Measurements from ENCODE around the gene CLASP1.
"Not testable (repeated sequence)": the region's sequence is repeated elsewhere in the genome, so short reads cannot be mapped to it uniquely, and the experiment has no call there.

Gene CLASP1

DNA sequence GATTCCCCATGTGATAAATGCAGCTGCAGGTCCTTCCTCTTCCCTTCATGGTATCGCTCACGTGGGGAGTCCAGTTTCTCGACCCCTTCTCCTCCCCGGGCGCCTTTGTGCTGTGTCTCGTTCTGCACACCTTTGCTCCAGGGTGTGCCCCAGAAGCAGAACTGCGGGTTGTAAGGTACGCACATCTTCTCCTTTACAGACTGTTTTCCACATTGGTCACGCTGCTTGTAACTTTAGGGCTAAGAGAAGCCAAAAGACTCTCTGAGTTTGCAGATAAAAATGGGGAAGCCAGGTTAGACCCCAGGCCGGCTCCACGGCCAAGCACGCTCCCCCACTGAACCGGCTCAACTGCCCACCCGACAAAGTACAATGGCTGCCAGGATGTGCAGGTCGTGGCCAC, 318.3 kb downstream of the CLASP1 start:
- TF ChIP-seq, protein P1, sequence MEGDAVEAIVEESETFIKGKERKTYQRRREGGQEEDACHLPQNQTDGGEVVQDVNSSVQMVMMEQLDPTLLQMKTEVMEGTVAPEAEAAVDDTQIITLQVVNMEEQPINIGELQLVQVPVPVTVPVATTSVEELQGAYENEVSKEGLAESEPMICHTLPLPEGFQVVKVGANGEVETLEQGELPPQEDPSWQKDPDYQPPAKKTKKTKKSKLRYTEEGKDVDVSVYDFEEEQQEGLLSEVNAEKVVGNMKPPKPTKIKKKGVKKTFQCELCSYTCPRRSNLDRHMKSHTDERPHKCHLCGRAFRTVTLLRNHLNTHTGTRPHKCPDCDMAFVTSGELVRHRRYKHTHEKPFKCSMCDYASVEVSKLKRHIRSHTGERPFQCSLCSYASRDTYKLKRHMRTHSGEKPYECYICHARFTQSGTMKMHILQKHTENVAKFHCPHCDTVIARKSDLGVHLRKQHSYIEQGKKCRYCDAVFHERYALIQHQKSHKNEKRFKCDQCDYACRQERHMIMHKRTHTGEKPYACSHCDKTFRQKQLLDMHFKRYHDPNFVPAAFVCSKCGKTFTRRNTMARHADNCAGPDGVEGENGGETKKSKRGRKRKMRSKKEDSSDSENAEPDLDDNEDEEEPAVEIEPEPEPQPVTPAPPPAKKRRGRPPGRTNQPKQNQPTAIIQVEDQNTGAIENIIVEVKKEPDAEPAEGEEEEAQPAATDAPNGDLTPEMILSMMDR (IDR thresholded peaks at IDR 0.05; ENCODE audit: insufficient read depth, low read depth, low read length, missing control alignments), result no peak
- no peak for DNase-seq (ENCODE audit: low read depth)
- H3K4me3 ChIP-seq (ENCODE audit: low read length), result no peak overlapping the region

DNA sequence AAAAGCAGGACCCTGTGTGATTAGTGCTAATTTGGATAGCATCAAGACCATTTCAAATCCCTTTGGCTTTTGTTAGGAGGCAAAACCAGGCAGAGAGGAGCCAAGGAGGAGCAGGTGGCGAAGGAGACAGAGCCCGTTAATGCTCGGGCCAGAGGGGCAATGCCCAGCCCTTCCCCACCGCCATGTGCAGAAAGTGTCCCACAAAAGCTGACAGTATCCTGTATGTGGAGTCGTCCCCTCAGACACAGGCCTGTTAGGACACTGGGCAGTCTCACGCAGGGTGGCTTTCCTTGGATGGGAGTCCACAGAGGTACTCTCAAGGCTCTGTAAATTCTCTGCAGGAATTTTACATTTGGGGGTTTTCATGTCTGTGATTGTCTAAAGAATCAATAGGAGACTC, 319.5 kb downstream of the CLASP1 start:
- no peak overlapping the region for H3K4me3 ChIP-seq (ENCODE audit: low read length)
- TF ChIP-seq, protein P1 (IDR thresholded peaks at IDR 0.05; ENCODE audit: insufficient read depth, low read depth, low read length, missing control alignments), result no peak
- DNase-seq (ENCODE audit: low read depth), result no peak

DNA sequence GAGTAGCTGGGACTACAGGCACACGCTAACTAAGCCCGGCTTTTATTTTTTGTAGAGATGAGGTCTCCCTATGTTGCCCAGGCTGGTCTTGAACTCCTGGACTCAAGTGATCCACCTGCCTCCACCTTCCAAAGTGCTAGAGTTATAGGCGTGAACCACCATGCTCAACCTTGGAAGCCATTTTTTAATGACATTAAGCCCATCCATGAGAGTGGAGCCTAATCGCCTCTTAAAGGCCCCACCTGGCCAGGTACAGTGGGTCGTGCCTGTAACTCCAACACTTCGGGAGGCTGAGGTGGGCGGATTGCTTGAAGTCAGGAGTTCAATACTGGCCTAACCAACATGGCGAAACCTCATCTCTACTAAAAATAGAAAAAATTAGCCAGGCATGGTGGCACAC, 322.6 kb downstream of the CLASP1 start:
- H3K4me3 ChIP-seq (ENCODE audit: low read length), result no peak overlapping the region
- no peak for DNase-seq (ENCODE audit: low read depth)
- TF ChIP-seq, protein P1 (IDR thresholded peaks at IDR 0.05; ENCODE audit: insufficient read depth, low read depth, low read length, missing control alignments), result no peak

DNA sequence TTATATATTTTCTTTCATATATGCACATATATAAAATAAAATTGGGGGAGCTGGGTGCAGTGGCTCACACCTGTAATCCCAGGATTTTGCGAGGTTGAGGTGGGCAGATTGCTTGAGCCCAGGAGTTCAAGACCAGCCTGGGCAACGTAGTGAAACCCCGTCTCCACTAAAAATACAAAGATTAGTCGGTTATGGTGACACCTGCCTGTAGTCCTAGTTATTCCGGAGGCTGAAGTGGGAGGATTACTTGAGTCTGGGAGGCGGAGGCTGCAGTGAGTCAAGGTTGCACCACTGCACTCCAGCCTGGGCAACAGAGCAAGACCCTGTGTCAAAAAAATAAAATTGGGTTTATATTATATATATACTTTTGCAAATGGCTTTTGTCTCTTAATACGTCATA, 324.7 kb downstream of the CLASP1 start:
- no peak for DNase-seq (ENCODE audit: low read depth)
- no peak overlapping the region for H3K4me3 ChIP-seq (ENCODE audit: low read length)

DNA sequence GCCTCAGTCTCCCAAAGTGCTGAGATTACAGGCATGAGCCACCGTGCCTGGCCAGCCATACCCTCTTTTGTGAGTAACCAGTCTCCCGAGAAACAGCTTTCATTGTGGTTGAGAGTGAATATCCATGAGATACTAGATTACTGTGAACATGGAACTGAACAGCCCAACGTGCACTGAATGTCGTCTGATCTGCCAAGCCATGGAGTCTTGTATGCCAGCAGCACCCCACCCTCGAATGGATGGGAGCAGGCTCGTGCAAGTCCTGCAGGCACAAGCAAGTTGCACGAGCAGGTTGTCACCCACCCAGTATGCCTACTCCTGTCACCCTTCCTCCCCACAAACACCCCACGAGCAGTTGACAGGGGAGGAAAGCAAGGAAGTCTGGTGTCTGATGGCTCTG, 327.8 kb downstream of the CLASP1 start:
- DNase-seq (ENCODE audit: low read depth), result no peak

More for the DNA sequence above, 324.7 kb downstream of the CLASP1 start:
- TF ChIP-seq, protein P1 (IDR thresholded peaks at IDR 0.05; ENCODE audit: insufficient read depth, low read depth, low read length, missing control alignments), result no peak

DNA sequence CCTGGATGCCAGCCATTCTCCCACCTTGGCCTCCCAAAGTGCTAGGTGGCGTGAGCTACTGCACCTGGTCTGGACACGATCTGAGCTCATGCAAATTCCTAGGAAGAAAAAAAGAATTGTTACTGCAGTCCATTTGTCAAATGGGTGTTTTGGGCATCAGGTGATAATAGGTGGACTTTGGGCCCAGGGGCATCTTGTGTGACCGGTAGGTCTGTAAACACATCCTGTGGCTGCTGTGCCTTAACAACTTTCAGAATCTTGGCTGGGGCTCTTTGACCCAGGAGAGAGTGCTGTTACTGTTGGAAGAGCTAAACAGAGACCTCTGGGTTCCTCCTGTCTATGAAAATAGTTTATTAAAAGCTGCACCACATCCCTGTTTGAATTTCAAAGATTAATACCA, 329.3 kb downstream of the CLASP1 start:
- TF ChIP-seq, protein P1 (IDR thresholded peaks at IDR 0.05; ENCODE audit: insufficient read depth, low read depth, low read length, missing control alignments), result no peak
- no peak for DNase-seq (ENCODE audit: low read depth)
- no peak overlapping the region for H3K4me3 ChIP-seq (ENCODE audit: low read length)

More for the DNA sequence above, 327.8 kb downstream of the CLASP1 start:
- no peak overlapping the region for H3K4me3 ChIP-seq (ENCODE audit: low read length)
- TF ChIP-seq, protein P1 (IDR thresholded peaks at IDR 0.05; ENCODE audit: insufficient read depth, low read depth, low read length, missing control alignments), result no peak

DNA sequence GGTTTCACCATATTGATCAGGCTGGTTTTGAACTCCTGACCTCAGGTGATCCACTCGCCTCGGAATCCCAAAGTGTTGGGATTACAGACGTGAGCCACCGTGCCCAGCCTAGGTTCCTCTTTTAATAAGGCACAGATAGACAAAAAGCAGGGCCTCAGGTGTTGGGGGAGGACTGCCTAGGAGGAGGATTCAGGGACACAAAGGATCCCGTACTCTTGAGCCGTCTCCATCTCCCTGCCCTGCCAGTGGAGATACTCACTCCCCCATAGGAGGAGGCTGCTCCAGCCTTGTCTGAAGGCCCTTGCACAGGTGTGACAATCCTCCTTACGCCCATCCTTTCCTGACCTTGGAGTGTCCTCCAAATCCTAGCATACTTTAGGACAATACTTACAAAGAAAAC, 332.3 kb downstream of the CLASP1 start:
- H3K4me3 ChIP-seq (ENCODE audit: low read length), result no peak overlapping the region
- TF ChIP-seq, protein P1 (IDR thresholded peaks at IDR 0.05; ENCODE audit: insufficient read depth, low read depth, low read length, missing control alignments), result no peak
- DNase-seq (ENCODE audit: low read depth), result no peak

DNA sequence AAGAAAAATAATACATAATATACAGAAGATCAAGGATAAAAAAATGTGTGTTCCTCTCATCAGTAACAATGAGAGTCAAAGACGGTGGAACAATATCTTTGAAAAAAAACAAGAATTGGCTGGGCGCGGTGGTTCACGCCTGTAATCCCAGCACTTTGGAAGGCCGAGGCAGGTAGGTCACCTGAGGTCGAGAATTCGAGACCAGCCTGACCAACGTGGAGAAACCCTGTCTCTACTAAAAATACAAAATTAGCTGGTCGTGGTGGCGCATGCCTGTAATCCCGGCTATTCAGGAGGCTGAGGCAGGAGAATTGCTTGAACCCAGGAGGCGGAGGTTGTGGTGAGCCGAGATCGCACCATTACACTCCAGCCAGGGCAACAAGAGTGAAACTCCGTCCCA, 335.6 kb downstream of the CLASP1 start:
- H3K4me3 ChIP-seq (ENCODE audit: low read length); DNase-seq (ENCODE audit: low read depth): not testable (repeated sequence)
